ENCODE results near the gene PPP2R5C.
A peak's percentile ranks its signal among the peaks of the same experiment; 100 is the strongest.

The PPP2R5C gene

GRCh38 chr14:101926085-101926484 lies 164.6 kb downstream of the PPP2R5C start:
- no peak for DNase-seq

DNA sequence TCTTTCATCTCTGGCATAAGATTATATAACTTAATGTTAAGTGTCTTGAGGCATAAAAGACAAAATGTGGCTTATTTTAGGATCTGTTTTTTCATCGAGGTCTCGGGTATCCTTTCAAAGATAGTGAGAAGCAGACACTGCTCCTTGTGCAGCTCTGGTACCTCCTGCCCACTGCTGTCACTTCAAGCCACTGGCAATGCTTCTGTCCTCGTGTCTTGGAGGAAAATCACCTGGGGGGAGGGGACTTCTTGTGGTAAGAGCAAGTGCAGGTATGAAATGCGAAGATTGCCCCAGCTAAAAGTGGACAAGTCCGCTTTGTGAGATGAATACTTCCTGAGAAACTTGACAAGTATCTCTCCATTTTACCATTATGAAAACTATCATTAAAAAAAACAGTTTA lies 165.1 kb downstream of the PPP2R5C start:
- no peak for DNase-seq

DNA sequence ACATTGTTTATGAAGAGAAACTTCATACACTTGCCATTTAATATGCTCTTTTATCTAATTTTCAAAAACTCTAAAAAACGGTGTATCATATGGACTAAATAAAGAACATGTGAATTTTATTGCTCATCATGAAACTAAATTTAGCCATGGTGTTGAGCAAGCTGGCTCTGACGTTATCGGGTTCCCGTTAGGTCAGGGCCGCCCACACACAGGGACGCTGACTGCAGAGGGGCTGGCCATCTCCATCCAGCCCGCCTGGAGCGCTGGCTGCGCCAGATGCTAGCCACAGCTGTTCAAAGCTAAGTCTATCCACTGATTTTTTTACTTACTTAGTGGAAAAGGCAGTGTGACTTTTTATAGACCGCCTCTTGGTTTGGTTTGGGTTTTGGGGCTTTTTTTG lies 166.3 kb downstream of the PPP2R5C start:
- DNase-seq, result peak; percentile 11

DNA sequence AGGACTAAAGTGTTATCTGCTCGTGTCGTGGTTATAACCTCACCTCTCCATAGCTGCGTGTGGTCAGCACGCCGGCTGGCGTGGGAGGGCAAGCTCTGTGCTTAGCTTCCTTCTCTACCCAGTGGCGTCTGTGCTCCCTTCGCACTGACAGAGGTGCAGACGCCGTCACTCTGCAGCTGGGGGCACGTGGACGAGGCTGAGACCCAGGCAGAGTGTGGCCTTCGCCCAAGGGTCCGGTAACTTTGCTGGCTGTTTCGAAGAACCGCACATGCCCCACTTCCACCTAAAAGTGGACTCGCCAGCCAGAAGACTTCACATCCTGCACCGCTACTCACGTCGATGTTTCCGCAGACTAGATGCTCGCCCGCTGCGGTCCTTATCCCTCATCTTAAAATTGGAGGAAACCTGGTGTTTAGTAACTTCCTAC lies 166.9 kb downstream of the PPP2R5C start:
- DNase-seq, result no peak

DNA sequence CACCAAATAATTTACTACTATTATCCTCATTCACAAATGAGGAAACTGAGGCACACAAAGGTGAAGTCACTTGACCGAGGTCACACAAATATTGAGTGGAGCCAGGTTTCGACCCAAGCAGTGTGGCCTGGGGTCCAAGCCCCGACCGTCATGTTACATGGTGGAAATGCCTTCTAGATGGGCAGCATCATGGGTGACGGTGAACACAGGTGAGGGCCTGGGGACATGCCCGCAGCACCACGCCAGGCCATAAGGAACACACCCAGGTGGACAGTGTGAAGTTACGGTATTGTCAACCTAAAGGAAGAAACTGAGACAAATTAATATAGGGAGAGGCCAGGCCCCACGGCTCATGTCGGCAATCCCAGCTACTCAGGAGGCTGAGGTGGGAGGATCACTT lies 167.6 kb downstream of the PPP2R5C start:
- DNase-seq, result no peak

GRCh38 chr14:101929946-101930345 lies 168.4 kb downstream of the PPP2R5C start:
- DNase-seq, result no peak

- DNase-seq, result no peak
These were observed 171.2 kb downstream of the PPP2R5C start for GRCh38 chr14:101932673-101933072.

DNA sequence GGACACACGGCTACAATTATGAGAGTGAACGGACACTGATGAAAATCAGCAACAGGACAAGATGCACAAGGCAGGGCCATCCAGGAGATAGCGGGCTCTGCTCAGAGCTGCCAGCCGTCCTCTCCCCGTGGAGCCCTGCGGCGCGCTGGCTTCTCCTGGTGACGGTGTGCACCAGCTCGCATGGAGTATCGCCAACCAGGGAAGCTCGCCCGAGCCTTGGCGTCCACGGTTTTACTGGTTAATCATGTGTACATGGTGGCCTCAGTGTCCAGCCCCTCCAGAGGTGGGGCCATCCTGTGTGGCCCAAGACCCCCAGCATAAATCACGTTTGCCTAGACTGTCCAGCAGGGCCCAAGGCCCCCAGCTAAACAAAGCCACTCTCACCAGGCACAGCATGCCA lies 171.7 kb downstream of the PPP2R5C start:
- no peak for DNase-seq

DNA sequence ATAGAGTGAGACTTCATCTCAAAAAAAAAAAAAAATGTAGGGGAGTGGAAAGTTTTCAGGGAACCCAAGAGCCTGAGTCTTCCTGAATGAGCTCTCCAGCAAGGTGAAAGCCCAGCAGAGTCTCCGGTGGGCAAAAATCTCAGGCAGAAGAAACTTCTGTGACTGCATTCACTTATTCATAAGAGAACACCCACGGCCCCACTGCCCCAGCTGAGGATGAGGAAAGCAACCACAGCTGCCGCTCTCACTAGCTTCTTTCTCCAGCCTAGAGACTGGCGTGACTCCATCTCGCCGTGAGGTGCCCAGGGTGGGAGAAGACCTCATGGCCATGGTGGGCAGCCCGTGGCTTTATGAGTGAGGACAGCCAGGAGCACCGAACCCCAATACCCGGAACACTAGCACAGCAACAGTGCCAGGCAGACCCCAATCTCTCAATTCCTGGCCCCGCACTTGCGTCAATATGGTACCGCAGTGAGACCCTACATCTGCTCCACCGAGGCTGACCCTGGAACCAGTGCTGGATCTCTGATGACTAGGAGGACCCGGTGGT lies 173.2 kb downstream of the PPP2R5C start:
- DNase-seq, result no peak

DNA sequence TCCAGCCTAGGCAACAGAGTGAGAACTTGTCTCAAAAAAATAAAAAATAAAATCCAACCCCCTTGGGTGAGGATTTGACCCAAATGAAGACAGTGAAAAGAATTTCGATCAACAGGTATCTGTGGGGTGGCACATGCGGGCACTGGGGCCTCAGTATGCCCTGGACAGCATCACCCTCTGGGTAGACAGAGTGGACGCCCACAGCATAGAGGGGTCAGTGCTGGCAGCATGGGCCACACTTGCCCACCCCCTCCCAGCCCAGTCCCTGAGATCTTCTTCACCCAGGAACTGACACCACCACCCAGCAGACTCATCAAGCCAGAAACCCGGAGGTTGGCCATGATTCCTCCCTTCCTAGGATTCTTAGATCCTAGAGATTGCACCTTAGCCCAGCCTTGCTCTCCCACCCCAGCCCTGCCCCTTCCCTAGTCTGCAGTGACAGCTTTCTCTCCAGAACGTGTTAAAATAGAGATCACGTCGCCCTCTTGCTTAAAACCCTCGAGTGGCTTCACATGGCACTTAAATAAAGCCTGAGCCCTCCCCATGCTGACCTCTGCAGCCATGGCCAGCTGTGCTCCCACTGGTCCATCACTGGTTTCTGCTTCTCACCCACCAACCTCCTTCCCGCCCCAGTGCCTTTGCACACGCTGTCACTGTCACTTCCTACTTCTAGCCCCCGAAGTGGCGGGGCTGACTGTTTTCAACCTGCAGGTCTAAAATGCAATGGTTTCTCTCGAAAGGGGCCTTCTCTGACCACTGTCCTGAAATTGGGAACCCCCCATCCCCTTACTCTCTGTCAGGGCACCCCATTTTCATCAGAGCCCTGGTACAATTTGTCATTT lies 176.6 kb downstream of the PPP2R5C start:
- no peak for DNase-seq

- no peak for DNase-seq
These were observed 178.2 kb downstream of the PPP2R5C start for GRCh38 chr14:101939646-101940170.

GRCh38 chr14:101944451-101944850 lies 182.9 kb downstream of the PPP2R5C start:
- DNase-seq, result no peak

DNA sequence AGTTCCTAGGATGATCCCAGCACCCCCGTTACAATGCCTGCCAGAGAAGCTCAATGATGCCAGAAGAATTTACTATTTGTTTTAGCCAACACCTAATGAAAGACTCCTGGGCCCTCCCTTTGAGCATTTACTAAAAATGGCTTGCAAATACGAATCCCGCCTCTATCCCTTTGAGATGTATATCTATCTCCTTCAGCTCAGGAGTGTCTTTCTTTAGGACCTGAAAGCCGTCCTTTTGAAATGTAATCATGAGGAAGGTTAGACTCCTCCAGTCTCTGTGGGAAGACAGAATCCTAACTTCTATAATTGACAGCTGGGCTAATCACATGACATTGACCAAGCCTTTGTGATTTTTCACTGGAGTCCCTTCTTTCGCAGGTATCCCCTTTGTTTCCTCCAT lies 183.7 kb downstream of the PPP2R5C start:
- no peak for DNase-seq

DNA sequence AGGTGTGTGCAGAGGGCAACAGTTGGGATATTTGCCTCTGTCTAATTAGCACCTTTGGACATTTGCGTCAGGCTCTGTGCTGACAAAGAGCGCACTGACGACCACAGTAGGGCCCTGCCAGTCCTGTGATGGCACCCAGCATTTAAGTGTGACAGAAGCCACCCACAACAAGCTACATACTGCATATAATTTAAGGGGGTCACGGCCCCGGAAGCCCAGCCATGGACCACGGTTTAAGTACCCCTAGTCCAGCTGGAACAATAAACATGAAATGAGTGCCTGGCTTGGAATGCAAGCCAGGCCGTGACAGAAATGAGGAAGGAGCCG lies 186.0 kb downstream of the PPP2R5C start:
- no peak for DNase-seq

DNA sequence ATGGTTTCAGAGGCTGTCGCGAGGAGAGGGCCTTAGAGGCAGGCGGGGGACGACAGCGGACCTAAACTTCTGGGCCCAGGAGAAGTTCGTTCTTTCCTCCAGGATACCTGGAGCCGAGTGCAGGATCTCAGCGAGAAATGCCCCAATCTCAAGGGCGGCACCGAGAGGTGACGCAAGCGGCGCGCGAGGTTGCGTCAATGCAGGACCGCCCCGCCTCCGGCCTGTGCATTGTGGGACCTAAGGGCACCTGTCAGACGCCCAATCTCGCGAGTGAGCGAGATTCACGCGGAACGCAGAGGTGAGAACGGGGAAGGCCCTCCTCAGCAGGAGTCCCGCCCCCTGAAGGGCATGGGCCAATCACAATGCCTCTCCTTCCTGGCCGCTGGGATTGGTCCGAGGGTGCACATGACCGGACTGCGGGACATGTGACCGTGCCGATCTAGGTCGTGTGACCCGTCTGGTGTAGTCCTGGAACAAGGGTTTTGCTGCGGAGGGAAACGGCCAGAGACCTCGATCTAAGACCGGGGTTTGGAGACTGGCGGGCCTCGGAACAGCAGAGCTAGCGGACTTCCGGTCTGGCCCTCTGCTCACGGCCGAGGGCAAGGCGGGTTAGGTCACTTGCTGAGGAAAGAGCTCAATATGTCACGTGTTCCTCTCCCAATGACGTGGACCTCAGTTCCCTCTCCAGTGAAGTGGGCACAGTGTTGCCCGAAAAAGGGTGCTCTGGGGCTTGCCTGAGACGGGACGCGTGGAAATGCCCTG lies 186.6 kb downstream of the PPP2R5C start:
- peak; percentile 100 for DNase-seq

DNA sequence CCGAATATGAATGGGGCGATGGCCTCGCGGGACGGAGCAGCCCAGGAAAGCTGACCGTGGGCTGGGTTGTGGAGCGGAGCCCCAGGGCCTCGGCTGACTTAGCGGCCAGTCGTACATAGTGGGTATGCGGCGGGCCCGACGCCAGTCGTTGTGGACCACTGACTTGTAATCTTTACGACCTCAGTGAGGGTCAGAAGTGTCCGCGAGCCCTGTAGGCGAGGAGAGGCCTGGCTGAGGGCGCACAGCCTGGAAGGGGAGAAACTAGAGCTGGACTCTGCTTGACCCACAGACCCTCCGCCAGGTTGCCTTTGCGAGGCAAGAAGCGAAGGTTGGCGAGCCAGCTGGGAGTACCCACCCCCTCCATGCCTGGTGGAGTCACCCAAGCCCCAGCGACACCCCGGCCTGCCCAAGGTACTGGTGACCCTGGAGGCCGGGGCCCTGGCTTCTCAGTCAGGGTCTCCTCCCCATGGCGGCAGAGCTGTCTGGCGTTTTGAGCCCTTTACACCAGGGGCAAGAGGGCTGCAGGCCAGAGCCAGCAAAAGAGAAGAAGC lies 187.2 kb downstream of the PPP2R5C start:
- no peak for DNase-seq

- no peak for DNase-seq
These were observed 188.6 kb downstream of the PPP2R5C start for GRCh38 chr14:101950100-101950499.

DNA sequence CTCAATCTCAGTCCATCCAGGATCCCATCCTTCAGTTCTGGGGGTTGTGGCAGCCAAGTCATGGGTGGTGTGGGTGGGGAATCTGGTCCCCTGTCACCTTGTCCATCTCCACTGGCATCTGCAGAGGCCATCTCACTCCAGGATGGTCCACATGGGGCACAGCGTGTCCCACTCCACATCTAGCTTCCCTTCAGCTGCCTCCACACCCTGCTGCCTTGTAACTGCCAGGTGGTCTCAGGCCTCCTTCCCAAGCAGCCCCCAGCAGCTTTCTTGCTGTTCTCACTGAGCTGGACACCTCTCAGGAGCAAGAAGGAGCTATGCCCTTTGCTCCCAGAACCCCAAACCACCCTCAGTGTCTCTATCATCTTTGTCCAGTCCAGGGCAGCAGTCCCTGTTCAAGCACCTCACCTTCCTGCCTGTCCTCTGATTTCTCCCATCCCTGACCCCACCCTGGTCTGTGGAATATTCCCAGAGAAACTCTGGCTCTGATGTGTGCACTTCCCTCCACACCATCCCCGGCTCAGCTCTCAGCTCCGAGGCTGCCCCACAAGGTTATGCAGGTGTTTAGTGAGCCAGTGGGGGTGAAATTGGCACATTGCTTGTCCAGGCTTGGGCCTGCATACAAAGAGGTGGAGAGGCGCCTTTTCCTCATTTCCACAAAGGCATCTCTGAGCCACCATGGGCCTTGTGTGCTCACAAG lies 189.2 kb downstream of the PPP2R5C start:
- no peak for DNase-seq

GRCh38 chr14:101953151-101953550 lies 191.6 kb downstream of the PPP2R5C start:
- DNase-seq, result no peak

GRCh38 chr14:101954501-101954900 lies 193.0 kb downstream of the PPP2R5C start:
- no peak for DNase-seq

GRCh38 chr14:101955695-101956161 lies 194.2 kb downstream of the PPP2R5C start:
- DNase-seq, result no peak

DNA sequence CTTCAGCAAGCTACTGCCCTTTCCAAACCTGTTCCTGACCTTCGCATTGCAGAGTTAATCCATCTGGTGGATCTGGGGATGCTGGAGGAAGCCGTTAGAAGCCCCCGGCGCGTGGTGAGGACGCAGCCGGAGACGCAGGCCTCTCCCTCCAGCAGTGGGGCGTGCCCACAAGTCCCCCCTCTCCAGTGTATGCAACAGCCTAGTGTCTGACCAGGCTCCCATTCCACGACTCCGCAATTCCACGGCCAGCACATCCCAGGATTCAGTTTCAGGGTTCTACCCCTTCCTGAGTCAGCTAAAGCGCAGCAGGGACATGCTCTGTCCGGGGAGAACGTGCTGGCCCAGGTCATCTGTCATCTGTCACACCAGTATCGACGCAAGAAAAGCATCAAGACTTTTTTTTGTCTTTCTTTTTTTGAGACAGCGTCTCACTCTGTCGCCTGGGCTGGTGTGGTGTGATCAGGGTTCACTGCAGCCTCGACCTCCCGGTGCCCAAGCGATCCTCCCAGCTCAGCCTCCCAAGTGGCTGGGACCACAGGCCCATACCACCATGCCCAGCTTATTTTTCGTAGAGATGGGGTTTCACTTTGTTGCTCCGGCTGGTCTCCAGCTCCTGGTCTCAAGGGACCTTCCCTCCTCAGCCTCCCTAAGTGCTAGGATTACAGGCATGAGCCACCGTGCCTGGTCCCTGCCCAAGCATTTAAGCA lies 194.8 kb downstream of the PPP2R5C start:
- no peak for DNase-seq
